Esophagus muscularis mucosa (tissue), 4 donors: Measurements from ENCODE around the gene BFSP2. TPM values are rescaled to one million over a fixed set of nuclear protein-coding genes. Genes with fewer than 3 reads are reported as not detected.

Source experiments
- DNase-seq: peaks from one replicate; pipeline ENCODE4 v3.0.0-alpha.2; 2017; ENCODE audit errors: extremely low spot score
- H3K27ac ChIP-seq, 4 donors: fragments of 200-600 bp; sonication (generic); replicated peaks in 1 of 4; 1 replicate in 3 of 4; 2 replicates in 1 of 4; pipeline ENCODE4 v1.5.1; 2016 to 2019; ENCODE audit warnings: mild to moderate bottlenecking in 1 of 4
- H3K27me3 ChIP-seq, 4 donors: fragments of 200-600 bp; sonication (generic); one replicate each; pipeline versions ENCODE4 v1.5.1 to v1.6.0; 2016 to 2019
- H3K36me3 ChIP-seq, 4 donors: fragments of 200-600 bp; sonication (generic); one replicate each; pipeline ENCODE4 v1.5.1; 2016 to 2019
- H3K4me1 ChIP-seq, 4 donors: fragments of 200-600 bp; sonication (generic); one replicate each; pipeline ENCODE4 v1.5.1; 2016 to 2019
- H3K4me3 ChIP-seq, 4 donors: fragments of 200-600 bp; sonication (generic); 1 replicate in 2 of 4; 2 replicates in 2 of 4; pipeline ENCODE4 v1.5.1; 2016 to 2019; ENCODE audit warnings: mild to moderate bottlenecking in 4 of 4, moderate library complexity in 1 of 4
- H3K9me3 ChIP-seq, 4 donors: fragments of 200-600 bp; sonication (generic); 1 replicate in 3 of 4; 2 replicates in 1 of 4; pipeline ENCODE4 v1.5.1; 2016 to 2019
- EP300 ChIP-seq: sonication (generic); formaldehyde crosslinking; IDR thresholded peaks from one replicate; pipeline ENCODE4 v1.6.1; 2017; ENCODE audit warnings: antibody characterized with exemption
- POLR2A ChIP-seq: fragments of 450-650 bp; IDR thresholded peaks from one replicate; pipeline ENCODE4 v1.6.1; 2017; ENCODE audit warnings: antibody characterized with exemption, moderate library complexity, mild to moderate bottlenecking, low read depth
- POLR2AphosphoS5 ChIP-seq, 2 donors: sonication (generic); formaldehyde crosslinking; IDR thresholded peaks; one replicate each; pipeline ENCODE4 v1.6.1; 2017; ENCODE audit warnings: antibody characterized with exemption in 2 of 2
- WGBS: methylation state at CpG from one replicate; pipeline ENCODE4 v1.1.5; 2018; 5-methylcytosine and 5-hydroxymethylcytosine counted together
- intact Hi-C: fragments of 100-400 bp; cut with DNase I; formaldehyde crosslinking; loops from one replicate; pipeline ENCODE4 v1.15.1; 2023
- total RNA-seq, 4 donors: library from RNA; depleted of rRNA; stranded (reverse); fragments of >200 nt; gene quantifications; one replicate each; pipeline versions ENCODE4 v1.1.0 to v1.2.1, GENCODE V29; 2016
- TF ChIP-seq, protein P1 (sequence below), 3 experiments: fragments of 200-600 bp in 2 of 3; fragments of 450-650 bp in 1 of 3; sonication (generic) in 2 of 3; IDR thresholded peaks; one replicate each; pipeline ENCODE4 v1.5.1; 2017 to 2019; ENCODE audit warnings: antibody characterized with exemption in 3 of 3, mild to moderate bottlenecking in 2 of 3, moderate library complexity in 1 of 3

The BFSP2 gene
- total RNA-seq, 4 donors from 2014 or later = not detected

DNA sequence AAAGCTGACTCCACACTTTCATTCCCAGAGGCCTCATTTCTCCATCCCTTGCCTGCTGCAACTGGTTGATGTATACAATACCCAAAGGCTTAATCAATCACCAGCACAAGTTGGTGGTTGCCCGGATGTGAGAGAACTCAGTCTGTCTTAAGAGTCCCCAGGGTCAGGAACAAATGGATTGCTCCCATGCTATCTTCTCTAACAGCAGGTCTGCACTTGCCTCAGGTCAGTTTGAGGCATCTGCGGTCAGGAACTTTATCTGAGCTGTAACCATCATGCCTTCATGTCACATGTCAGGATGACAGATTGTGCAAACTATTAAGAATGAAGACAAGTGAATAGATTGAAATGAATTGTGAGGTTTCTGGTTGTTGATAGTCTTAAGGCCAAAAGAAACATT is 56.1 kb downstream of the BFSP2 start:
- Histone ChIP-seq H3K36me3 (no peaks in the 10 kb centered on the region), H3K9me3 (no peaks in the 10 kb centered on the region), H3K27ac (no peak overlapping the region), H3K4me1 (peaks cover 11 to 21% (median 16%) of the 10 kb centered on the region in 4 donors), H3K27me3 (no peaks in the 10 kb centered on the region), H3K4me3 (no peak overlapping the region)
- no peak for DNase-seq
- intact Hi-C loops = no loop called here
- whole genome bisulfite sequencing = 89% methylated on average over 2 of the region's 2 CpGs
- TF ChIP-seq, protein P1, sequence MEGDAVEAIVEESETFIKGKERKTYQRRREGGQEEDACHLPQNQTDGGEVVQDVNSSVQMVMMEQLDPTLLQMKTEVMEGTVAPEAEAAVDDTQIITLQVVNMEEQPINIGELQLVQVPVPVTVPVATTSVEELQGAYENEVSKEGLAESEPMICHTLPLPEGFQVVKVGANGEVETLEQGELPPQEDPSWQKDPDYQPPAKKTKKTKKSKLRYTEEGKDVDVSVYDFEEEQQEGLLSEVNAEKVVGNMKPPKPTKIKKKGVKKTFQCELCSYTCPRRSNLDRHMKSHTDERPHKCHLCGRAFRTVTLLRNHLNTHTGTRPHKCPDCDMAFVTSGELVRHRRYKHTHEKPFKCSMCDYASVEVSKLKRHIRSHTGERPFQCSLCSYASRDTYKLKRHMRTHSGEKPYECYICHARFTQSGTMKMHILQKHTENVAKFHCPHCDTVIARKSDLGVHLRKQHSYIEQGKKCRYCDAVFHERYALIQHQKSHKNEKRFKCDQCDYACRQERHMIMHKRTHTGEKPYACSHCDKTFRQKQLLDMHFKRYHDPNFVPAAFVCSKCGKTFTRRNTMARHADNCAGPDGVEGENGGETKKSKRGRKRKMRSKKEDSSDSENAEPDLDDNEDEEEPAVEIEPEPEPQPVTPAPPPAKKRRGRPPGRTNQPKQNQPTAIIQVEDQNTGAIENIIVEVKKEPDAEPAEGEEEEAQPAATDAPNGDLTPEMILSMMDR (IDR thresholded peaks at IDR 0.05) = no peak

DNA sequence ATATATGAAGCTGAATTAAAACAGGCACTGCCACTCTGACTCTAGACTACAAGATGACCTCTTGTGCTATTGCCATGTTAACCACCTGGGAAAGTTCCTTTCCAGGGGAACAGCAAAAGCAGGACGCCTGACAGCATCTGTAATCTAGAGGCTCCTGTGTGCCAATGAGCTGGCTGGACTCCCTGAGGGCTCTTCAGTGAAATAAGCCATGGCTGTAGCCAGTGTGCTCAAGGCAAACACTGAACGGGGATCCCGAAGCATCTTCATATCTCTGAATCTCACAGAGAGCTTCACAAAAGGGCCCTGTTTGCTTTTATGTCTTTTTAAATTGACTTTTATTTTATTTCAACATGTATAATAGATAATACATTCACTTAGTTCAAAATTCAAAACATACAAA is 57.2 kb downstream of the BFSP2 start:
- Histone ChIP-seq H3K9me3 (no peaks in the 10 kb centered on the region), H3K4me1 (peaks cover 11 to 23% (median 16%) of the 10 kb centered on the region in 4 donors), H3K36me3 (no peaks in the 10 kb centered on the region), H3K27me3 (no peaks in the 10 kb centered on the region), H3K27ac (no peak overlapping the region), H3K4me3 (no peak overlapping the region)
- intact Hi-C loops = no loop called here
- WGBS = 86% methylated on average over 3 of the region's 3 CpGs
- no peak for TF ChIP-seq POLR2A
- no peak for TF ChIP-seq EP300
- TF ChIP-seq, protein P1 (IDR thresholded peaks at IDR 0.05) = no peak
- no peak for TF ChIP-seq POLR2AphosphoS5 (IDR thresholded peaks at IDR 0.05)
- DNase-seq = no peak

DNA sequence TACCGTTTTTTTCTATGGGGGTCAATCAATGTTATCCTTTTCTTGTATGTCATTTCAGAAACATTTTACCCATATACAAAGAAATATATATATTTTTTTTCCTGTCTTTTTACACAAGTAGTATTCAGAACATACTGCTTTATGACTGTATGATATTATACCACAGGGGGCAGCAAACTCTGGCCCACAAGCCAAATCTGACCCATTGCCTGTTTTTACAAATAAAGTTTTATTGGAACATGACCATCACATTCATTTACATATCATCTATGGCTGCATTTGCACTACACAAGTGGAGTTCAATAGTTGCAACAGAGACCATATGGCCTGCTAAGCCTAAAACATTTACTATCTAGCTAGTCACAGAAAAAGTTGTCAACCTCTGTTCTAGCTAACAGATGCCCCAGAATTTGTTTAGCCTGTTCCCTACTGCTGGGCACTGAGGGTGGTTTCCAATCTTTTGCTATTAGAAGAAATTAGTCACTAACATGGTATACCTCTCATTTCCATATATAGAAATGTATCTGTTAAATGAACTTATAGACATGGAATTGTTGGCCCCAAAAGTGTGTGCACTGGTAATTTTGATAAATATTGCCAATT is 57.7 kb downstream of the BFSP2 start:
- Histone ChIP-seq H3K27ac (no peak overlapping the region), H3K4me1 (peaks cover 11 to 23% (median 16%) of the 10 kb centered on the region in 4 donors), H3K4me3 (no peak overlapping the region), H3K9me3 (no peaks in the 10 kb centered on the region), H3K36me3 (no peaks in the 10 kb centered on the region), H3K27me3 (no peaks in the 10 kb centered on the region)
- TF ChIP-seq EP300 (no peak), POLR2AphosphoS5 (IDR thresholded peaks at IDR 0.05) (no peak), POLR2A (no peak)
- TF ChIP-seq, protein P1 (IDR thresholded peaks at IDR 0.05) = no peak
- intact Hi-C loops = no loop called here
- DNase-seq = no peak
- 91% methylated on average over 1 of the region's 1 CpG for WGBS

DNA sequence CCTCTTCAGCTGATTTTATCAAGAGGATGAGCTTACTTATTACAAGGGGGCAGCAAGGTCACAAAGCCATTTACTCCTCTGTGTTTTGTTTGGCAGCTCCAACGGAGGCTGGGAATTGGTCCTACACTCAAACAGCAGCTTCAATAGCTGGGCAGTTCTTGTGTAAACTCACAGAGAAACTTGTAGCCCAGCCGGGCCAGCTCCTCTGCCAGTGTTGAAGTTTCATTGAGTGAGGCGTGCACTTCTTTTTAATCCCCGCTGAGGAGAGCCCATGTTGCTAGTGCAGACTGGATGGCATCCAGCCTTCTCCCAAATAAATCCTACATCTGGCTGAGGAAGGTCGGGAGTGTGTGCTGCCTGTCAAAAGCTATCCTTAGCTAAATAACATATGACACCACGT is 59.5 kb downstream of the BFSP2 start:
- Histone ChIP-seq H3K4me1 (peaks cover 11 to 23% (median 16%) of the 10 kb centered on the region in 4 donors), H3K27me3 (no peaks in the 10 kb centered on the region), H3K36me3 (no peaks in the 10 kb centered on the region), H3K9me3 (no peaks in the 10 kb centered on the region), H3K4me3 (no peak overlapping the region), H3K27ac (peak overlapping the region; percentile 30 to 62 (median 44))
- TF ChIP-seq EP300 (no peak), POLR2AphosphoS5 (IDR thresholded peaks at IDR 0.05) (peak; percentile 5 to 18), POLR2A (no peak)
- TF ChIP-seq, protein P1 (IDR thresholded peaks at IDR 0.05) = no peak
- intact Hi-C loops = no loop called here
- 16% methylated on average over 6 of the region's 6 CpGs for WGBS
- no peak for DNase-seq

DNA sequence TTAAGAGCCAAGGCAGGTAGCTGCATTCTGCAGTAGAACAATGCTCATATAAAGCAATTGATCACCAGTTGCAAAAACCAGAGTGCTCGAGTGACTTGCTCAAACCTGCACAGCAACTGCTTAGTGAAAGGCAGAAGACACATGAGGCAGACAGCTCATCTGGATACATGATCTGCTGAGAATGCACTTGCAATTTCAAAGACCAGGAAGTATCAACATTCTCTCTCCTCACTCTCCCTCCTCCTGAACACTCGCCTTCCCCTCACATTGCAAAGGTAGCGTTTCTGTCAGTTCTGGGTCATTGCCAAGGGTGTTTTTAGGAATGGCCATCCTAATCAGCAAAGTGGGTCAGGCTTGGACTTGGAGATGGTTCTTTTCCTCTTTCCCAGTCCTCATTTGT is 61.0 kb downstream of the BFSP2 start:
- Histone ChIP-seq H3K27ac (no peak overlapping the region), H3K27me3 (no peaks in the 10 kb centered on the region), H3K4me3 (no peak overlapping the region), H3K4me1 (peaks cover 11 to 23% (median 16%) of the 10 kb centered on the region in 4 donors), H3K9me3 (no peaks in the 10 kb centered on the region), H3K36me3 (no peaks in the 10 kb centered on the region)
- intact Hi-C loops = loop anchor here (10.0 kb wide), 1 partner anchor 114 kb away; the partner anchor contains the start of gene CDV3
- TF ChIP-seq, protein P1 (IDR thresholded peaks at IDR 0.05) = no peak
- TF ChIP-seq POLR2A (no peak), EP300 (no peak), POLR2AphosphoS5 (IDR thresholded peaks at IDR 0.05) (no peak)
- no peak for DNase-seq
- 96% methylated on average over 2 of the region's 3 CpGs for WGBS
